ENCODE results near the gene SHANK1. TPM values are rescaled to one million over a fixed set of nuclear protein-coding genes. Genes with fewer than 3 reads are reported as not detected.
"Not testable (repeated sequence)": the region's sequence is repeated elsewhere in the genome, so short reads cannot be mapped to it uniquely, and the experiment has no call there.

SHANK1 gene
- total RNA-seq: not detected

DNA sequence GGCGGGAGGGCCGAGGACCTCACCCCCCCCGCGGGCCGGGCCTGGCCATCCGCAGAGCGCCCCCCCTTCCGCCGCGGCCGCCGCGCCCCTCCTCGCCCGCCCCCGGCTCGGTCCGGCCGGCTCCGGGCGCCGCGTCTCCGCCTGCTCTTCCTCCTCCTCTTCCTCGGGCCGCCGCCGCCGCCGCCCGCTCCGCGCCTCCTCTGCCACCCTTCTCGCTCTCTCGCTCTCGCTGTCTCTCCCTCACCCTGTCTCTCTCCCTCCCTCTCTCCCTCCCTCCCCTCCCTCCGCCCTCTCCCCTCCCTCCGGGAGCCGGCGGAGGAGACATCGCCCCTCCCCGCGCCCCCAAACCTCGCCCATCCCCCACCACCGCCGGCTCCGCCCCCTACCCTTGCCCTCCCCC, at the start of gene SHANK1:
SHANK1 (minus strand) TSS at position 237 of the 400 bp plus-strand sequence. CDS start 2,883 bp downstream, outside the sequence.
- H3K4me1 Mint-ChIP-seq (ENCODE audit: low read depth): peaks cover 10% of the 10 kb centered on the region
- no peaks in the 10 kb centered on the region for H3K36me3 Mint-ChIP-seq
- no peak for DNase-seq
- H3K4me3 Mint-ChIP-seq: no peak within 1 kb of the TSS
- POLR2A ChIA-PET: no interaction called here
- peaks cover 53% of the 10 kb centered on the region for H3K27me3 Mint-ChIP-seq
- CTCF ChIA-PET: interaction anchor here (1.0 kb wide), 1 partner anchor 467 kb away, joined by 3 read pairs; no protein-coding TSS in a partner anchor
- no peaks in the 10 kb centered on the region for H3K9me3 Mint-ChIP-seq
- intact Hi-C loops (cut with micrococcal nuclease): no loop called here
- H3K27ac Mint-ChIP-seq: no peak within 1 kb of the TSS

DNA sequence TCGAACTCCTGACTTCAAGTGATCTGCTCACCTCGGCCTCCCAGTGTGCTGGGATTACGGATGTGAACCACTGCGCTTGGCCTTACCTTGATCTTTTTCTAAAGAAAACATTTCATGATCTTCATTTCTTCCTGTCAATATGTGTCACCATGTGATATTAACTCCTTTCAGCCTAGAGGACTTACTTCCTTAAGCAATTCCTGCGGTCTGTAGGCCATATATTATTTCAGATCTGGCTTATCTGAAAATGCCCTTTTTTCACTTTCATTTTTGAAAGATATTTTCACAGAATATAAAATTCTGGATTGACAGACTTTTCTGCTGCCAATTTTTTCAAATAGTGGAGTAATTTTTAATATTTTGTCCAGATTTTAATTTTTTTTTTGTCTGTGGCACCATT, 48.7 kb upstream of the SHANK1 start:
- Mint-ChIP-seq H3K36me3 (no peaks in the 10 kb centered on the region), H3K27me3 (peaks cover 19% of the 10 kb centered on the region), H3K4me1 (ENCODE audit: low read depth) (no peaks in the 10 kb centered on the region), H3K27ac (no peak overlapping the region), H3K4me3 (no peak overlapping the region), H3K9me3 (no peaks in the 10 kb centered on the region)
- no peak for DNase-seq
- ChIA-PET POLR2A (no interaction called here), CTCF (no interaction called here)
- intact Hi-C loops (cut with micrococcal nuclease): no loop called here

DNA sequence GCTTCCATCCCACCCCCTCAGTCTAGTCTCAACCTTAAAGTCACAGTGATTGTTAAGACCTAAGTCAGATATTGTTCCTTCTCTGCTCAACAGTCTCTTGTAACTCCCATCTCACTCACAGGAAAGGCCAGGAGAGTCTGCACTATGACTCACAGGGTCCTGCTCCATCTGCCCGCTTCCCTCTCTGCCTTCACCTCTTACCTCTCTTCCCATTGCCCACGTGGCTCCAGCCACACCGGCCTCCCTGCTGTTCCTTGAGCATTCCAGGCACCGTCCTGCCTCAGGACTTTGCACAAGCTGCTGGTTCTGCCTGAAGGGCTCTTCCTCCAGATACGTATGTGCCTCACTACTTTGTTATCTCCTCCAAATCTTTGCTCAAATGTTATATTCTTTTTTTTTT, 47.7 kb upstream of the SHANK1 start:
- H3K4me3 Mint-ChIP-seq; intact Hi-C loops (cut with micrococcal nuclease); H3K9me3 Mint-ChIP-seq; CTCF ChIA-PET; H3K27ac Mint-ChIP-seq; POLR2A ChIA-PET; H3K4me1 Mint-ChIP-seq (ENCODE audit: low read depth); H3K36me3 Mint-ChIP-seq; DNase-seq: not testable (repeated sequence)
- peaks cover 17% of the 10 kb centered on the region for H3K27me3 Mint-ChIP-seq

DNA sequence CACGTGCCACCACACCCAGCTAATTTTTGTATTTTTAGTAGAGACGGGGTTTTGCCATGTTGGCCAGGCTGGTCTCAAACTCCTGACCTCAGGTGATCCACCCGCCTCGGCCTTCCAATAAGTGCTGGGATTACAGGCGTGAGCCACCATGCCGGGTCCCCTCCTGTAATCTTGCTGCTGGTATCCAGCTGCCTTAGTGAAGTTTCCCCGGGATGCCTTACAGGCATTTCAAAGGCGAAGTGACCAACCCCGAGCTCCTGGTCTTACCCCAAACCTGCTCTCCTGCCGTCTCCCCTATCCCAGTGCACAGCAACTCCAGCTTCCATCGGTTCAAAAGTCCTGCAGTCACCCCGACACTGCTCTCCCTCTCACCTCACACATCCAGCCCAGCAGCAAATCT, 47.1 kb upstream of the SHANK1 start:
- POLR2A ChIA-PET; H3K36me3 Mint-ChIP-seq; H3K4me3 Mint-ChIP-seq; H3K4me1 Mint-ChIP-seq (ENCODE audit: low read depth); intact Hi-C loops (cut with micrococcal nuclease); H3K9me3 Mint-ChIP-seq; CTCF ChIA-PET; H3K27ac Mint-ChIP-seq; DNase-seq: not testable (repeated sequence)
- peaks cover 17% of the 10 kb centered on the region for H3K27me3 Mint-ChIP-seq

DNA sequence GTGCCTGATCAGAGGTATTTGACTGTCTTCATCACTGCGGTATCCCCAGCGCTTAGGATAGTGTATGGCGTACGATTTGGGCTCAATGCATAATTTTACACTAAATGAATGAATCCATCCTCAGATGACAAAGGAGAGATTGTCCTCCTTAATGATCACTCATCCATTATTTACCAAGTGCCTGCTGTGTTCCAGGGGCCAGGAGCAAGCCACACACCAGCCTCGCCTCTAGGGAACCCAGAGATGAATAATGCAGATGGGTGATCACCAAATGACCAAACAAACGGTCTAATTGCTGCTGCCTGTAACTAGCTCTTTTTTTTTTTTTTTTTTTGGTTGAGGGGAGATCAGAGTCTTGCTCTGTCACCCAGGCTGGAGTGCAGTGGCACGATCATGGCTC, 44.8 kb upstream of the SHANK1 start:
- POLR2A ChIA-PET: no interaction called here
- intact Hi-C loops (cut with micrococcal nuclease): no loop called here
- Mint-ChIP-seq H3K27ac (no peak overlapping the region), H3K4me1 (ENCODE audit: low read depth) (no peaks in the 10 kb centered on the region), H3K4me3 (no peak overlapping the region), H3K27me3 (peaks cover 13% of the 10 kb centered on the region), H3K36me3 (no peaks in the 10 kb centered on the region), H3K9me3 (no peaks in the 10 kb centered on the region)
- no peak for DNase-seq
- CTCF ChIA-PET: interaction anchor here (0.7 kb wide), 1 partner anchor 10 kb away, joined by 3 read pairs; no protein-coding TSS in a partner anchor

DNA sequence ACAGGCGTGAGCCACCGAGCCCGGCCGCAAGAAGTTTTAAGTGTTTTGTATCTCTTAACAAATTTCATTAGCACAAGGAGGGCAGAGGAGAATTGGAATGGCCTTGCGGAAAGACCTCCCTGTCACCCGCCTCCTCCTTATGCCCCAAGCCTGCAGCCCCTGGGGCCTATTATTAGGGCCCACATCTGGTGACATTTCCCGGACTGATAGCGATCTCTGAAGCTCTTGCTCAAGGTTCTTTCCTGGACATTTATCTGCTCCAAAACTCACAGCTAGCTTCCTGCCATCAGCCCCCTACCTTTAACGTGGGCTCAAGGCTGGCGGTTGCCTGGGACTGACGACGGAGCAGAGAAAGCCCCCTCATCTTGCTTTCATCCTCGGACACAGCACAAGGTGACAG, 43.9 kb upstream of the SHANK1 start:
- POLR2A ChIA-PET; H3K36me3 Mint-ChIP-seq; H3K9me3 Mint-ChIP-seq; DNase-seq; intact Hi-C loops (cut with micrococcal nuclease); H3K4me1 Mint-ChIP-seq (ENCODE audit: low read depth); H3K27ac Mint-ChIP-seq; H3K4me3 Mint-ChIP-seq; CTCF ChIA-PET: not testable (repeated sequence)
- H3K27me3 Mint-ChIP-seq: peaks cover 15% of the 10 kb centered on the region

DNA sequence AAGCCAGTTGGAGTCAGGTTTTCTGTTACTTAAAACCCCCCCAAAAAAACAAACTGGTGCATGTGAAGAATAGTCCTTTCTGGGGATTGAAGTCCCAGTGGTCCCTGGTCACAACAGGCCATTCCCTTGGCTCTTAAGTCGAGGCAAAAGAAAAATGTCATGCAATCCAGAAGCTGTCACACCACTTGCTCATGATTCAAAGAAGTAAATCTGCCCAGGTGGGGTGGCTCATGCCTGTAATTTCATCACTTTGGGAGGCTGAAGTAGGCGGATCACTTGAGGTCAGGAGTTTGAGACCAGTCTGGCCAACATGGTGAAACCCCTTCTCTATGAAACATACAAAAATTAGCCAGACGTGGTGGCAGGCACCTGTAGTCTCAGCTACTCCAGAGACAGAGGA, 41.9 kb upstream of the SHANK1 start:
- DNase-seq; H3K4me3 Mint-ChIP-seq; H3K36me3 Mint-ChIP-seq; H3K27ac Mint-ChIP-seq; H3K9me3 Mint-ChIP-seq; intact Hi-C loops (cut with micrococcal nuclease); H3K4me1 Mint-ChIP-seq (ENCODE audit: low read depth); POLR2A ChIA-PET: not testable (repeated sequence)
- peaks cover 12% of the 10 kb centered on the region for H3K27me3 Mint-ChIP-seq
- CTCF ChIA-PET: interaction anchor here (1.2 kb wide), 1 partner anchor 36 kb away, joined by 5 read pairs; no protein-coding TSS in a partner anchor

DNA sequence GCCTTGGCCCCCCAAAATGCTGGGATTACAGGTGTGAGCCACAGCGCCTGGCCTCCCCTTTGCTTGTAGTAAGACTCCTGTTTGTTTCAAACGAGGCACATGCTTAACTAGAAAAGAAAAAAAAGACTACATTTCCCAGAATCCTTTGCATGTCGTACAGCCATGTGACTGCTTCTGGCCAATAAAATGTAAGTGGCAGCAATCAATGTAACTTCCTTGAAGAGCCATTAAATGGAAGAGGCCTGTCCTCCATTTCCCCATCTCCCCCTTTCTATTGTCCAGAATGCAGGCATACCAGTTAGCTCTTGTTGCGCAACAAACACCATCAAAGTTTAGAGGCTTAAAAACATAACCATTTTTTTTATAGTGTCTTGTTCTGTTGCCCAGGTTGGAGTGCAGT, 40.3 kb upstream of the SHANK1 start:
- ChIA-PET POLR2A (no interaction called here), CTCF (interaction anchor here (1.0 kb wide), 1 partner anchor 204 kb away, joined by 4 read pairs; no protein-coding TSS in a partner anchor)
- no peak for DNase-seq
- Mint-ChIP-seq H3K4me1 (ENCODE audit: low read depth) (no peaks in the 10 kb centered on the region), H3K36me3 (no peaks in the 10 kb centered on the region), H3K27ac (no peak overlapping the region), H3K9me3 (no peaks in the 10 kb centered on the region), H3K27me3 (peaks cover 9% of the 10 kb centered on the region), H3K4me3 (no peak overlapping the region)
- intact Hi-C loops (cut with micrococcal nuclease): no loop called here

DNA sequence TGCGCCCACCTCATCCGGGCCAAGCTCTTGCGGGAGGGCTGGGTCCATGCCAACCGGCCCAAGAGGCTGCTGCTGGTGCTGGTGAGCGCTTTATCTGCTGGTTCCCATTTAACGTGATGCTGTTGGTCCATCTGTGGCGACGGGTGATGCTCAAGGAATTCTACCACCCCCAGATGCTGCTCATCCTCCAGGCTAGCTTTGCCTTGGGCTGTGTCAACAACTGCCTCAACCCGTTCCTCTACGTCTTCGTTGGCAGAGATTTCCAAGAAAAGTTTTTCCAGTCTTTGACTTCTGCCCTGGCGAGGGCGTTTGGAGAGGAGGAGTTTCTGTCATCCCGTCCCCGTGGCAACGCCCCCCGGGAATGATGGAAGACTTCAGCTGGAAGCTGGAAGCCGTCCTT, 39.5 kb upstream of the SHANK1 start:
- H3K27ac Mint-ChIP-seq; H3K9me3 Mint-ChIP-seq; DNase-seq; H3K4me1 Mint-ChIP-seq (ENCODE audit: low read depth); intact Hi-C loops (cut with micrococcal nuclease); H3K4me3 Mint-ChIP-seq; CTCF ChIA-PET; POLR2A ChIA-PET; H3K36me3 Mint-ChIP-seq: not testable (repeated sequence)
- peaks cover 10% of the 10 kb centered on the region for H3K27me3 Mint-ChIP-seq

DNA sequence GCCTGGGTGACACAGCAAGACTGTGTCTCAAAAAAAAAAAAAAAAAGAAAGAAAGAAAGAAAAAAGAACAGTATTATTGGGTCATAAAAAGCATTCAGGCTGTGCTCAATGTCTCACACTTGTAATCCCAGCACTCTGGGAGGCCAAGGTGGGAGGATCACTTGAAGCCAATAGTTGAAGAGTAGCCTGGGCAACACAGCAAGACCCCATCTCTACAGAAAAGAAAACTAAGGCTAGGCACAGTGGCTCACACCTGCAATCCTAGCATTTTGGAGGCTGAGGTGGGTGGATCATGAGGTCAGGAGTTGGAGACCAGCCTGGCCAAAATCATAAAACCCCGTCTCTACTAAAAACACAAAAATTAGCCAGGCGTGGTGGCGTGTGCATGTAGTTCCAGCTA, 38.0 kb upstream of the SHANK1 start:
- H3K36me3 Mint-ChIP-seq; POLR2A ChIA-PET; intact Hi-C loops (cut with micrococcal nuclease); DNase-seq; H3K27ac Mint-ChIP-seq; H3K9me3 Mint-ChIP-seq; CTCF ChIA-PET; H3K4me1 Mint-ChIP-seq (ENCODE audit: low read depth); H3K4me3 Mint-ChIP-seq: not testable (repeated sequence)
- H3K27me3 Mint-ChIP-seq: peaks cover 14% of the 10 kb centered on the region

DNA sequence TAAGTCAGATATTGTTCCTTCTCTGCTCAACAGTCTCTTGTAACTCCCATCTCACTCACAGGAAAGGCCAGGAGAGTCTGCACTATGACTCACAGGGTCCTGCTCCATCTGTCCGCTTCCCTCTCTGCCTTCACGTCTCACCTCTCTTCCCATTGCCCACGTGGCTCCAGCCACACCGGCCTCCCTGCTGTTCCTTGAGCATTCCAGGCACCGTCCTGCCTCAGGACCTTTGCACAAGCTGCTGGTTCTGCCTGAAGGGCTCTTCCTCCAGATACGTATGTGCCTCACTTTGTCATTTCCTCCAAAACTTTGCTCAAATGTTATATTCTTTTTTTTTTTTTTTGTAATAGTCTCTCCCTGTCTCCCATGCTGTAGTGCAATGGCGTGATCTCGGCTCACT, 36.6 kb upstream of the SHANK1 start:
- H3K9me3 Mint-ChIP-seq; POLR2A ChIA-PET; DNase-seq; H3K36me3 Mint-ChIP-seq; CTCF ChIA-PET; H3K4me3 Mint-ChIP-seq; intact Hi-C loops (cut with micrococcal nuclease); H3K4me1 Mint-ChIP-seq (ENCODE audit: low read depth); H3K27ac Mint-ChIP-seq: not testable (repeated sequence)
- peaks cover 14% of the 10 kb centered on the region for H3K27me3 Mint-ChIP-seq

DNA sequence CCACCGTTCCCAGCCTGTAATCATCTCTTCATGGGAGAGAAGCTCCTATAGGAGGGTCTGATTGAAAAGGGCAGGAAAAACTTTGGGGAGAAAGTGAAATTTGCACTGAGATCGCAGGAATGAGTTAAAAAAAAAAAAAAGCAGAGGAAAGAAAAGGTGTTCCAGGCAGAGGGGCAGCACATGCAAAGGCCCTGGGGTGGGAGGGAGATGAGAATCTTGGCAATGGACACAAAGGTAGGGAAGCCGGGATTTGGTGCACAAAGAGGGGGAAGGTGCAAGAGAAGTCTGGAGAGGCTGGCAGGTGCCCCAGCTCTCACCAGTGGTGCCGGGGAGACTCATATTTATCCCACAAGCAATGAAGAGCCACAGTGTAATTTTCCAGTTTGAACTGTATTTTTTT, 34.3 kb upstream of the SHANK1 start:
- ChIA-PET CTCF (no interaction called here), POLR2A (no interaction called here)
- DNase-seq: no peak
- Mint-ChIP-seq H3K36me3 (no peaks in the 10 kb centered on the region), H3K4me3 (no peak overlapping the region), H3K27ac (no peak overlapping the region), H3K9me3 (no peaks in the 10 kb centered on the region), H3K4me1 (ENCODE audit: low read depth) (no peaks in the 10 kb centered on the region), H3K27me3 (peaks cover 14% of the 10 kb centered on the region)
- intact Hi-C loops (cut with micrococcal nuclease): no loop called here

DNA sequence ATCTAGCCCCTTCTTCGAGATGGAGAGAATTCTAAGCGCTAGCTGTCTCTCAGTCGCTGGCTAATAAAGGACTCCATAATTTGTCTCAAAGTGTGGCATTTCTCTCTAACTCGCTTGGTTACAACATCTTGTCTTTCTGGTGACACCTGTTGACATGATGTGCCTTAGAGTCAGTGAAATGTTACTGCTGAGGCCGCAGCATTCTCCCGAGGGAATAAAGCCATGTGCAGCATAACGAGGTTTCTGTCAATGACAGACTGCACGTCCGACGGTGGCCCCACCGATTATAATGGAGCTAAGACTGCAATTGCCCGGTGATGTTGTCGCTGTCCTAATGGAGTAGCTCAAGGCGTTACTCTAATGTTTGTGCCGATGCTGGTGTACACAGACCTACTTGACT, 30.4 kb upstream of the SHANK1 start:
- CTCF ChIA-PET: no interaction called here
- no peak overlapping the region for H3K27ac Mint-ChIP-seq
- H3K9me3 Mint-ChIP-seq: no peaks in the 10 kb centered on the region
- no peak overlapping the region for H3K4me3 Mint-ChIP-seq
- no peaks in the 10 kb centered on the region for H3K4me1 Mint-ChIP-seq (ENCODE audit: low read depth)
- H3K27me3 Mint-ChIP-seq: peaks cover 13% of the 10 kb centered on the region
- no peak for DNase-seq
- intact Hi-C loops (cut with micrococcal nuclease): no loop called here
- POLR2A ChIA-PET: no interaction called here
- no peaks in the 10 kb centered on the region for H3K36me3 Mint-ChIP-seq

DNA sequence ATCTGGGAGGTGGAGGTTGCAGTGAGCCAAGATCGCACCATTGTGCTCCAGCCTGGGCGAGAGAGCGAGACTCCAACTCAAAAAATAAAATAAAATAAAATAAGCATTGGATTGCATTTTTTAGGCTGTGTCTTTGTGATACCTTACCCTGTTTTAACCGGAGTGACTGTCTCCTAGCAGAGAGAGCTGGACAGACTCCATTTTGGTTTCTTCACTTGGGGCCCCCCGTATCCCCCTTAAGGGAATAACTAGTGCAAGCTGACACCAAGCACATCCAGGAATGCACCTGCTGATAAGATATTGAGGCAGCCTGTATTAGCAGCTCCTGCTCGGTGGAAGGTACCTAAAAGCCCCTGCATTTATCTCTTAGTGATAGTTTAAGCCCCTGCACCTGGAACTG, 29.9 kb upstream of the SHANK1 start:
- intact Hi-C loops (cut with micrococcal nuclease): no loop called here
- no peak for DNase-seq
- ChIA-PET POLR2A (no interaction called here), CTCF (interaction anchor here (1.0 kb wide), 1 partner anchor 173 kb away, joined by 3 read pairs; no protein-coding TSS in a partner anchor)
- Mint-ChIP-seq H3K4me1 (ENCODE audit: low read depth) (no peaks in the 10 kb centered on the region), H3K27ac (no peak overlapping the region), H3K36me3 (no peaks in the 10 kb centered on the region), H3K9me3 (no peaks in the 10 kb centered on the region), H3K4me3 (no peak overlapping the region), H3K27me3 (peaks cover 9% of the 10 kb centered on the region)
